Breast epithelium (tissue), 4 donors: ENCODE measurements around the gene GEN1. TPM values are rescaled to one million over a fixed set of nuclear protein-coding genes. Genes with fewer than 3 reads are reported as not detected.
"Not testable (repeated sequence)": the region's sequence is repeated elsewhere in the genome, so short reads cannot be mapped to it uniquely, and the experiment has no call there.

Source experiments
- DNase-seq, 2 donors: peaks; one replicate each; pipeline ENCODE4 v3.0.0-alpha.2; 2019; ENCODE audit warnings: low spot score in 2 of 2
- H3K27ac ChIP-seq, 2 donors: fragments of 200-600 bp; sonication (generic) in 1 of 2; one replicate each; pipeline ENCODE4 v1.5.1; 2016 to 2019; ENCODE audit warnings: mild to moderate bottlenecking in 1 of 2
- H3K27me3 ChIP-seq, 2 donors: fragments of 200-600 bp; sonication (generic) in 1 of 2; one replicate each; pipeline versions ENCODE4 v1.5.1 to v1.6.0; 2017 to 2019; ENCODE audit warnings: control low read depth in 1 of 2, mild to moderate bottlenecking in 1 of 2
- H3K36me3 ChIP-seq: fragments of 200-600 bp; one replicate; pipeline ENCODE4 v1.5.1; 2019
- H3K4me1 ChIP-seq, 2 donors: fragments of 200-600 bp; sonication (generic); one replicate each; pipeline ENCODE4 v1.5.1; 2016 to 2019; ENCODE audit warnings: control low read depth in 1 of 2
- H3K4me3 ChIP-seq, 3 donors: fragments of 200-600 bp; sonication (generic); 1 replicate in 2 of 3; 2 replicates in 1 of 3; pipeline ENCODE4 v1.5.1; 2016 to 2019; ENCODE audit warnings: mild to moderate bottlenecking in 3 of 3, moderate library complexity in 2 of 3
- H3K9me3 ChIP-seq, 2 donors: fragments of 200-600 bp; sonication (generic) in 1 of 2; one replicate each; pipeline ENCODE4 v1.5.1; 2016 to 2019; ENCODE audit warnings: control low read depth in 1 of 2
- POLR2A ChIP-seq: fragments of 450-650 bp; IDR thresholded peaks from one replicate; pipeline ENCODE4 v1.6.1; 2016; ENCODE audit warnings: antibody characterized with exemption, mild to moderate bottlenecking, moderate library complexity
- POLR2AphosphoS5 ChIP-seq, 3 donors: sonication (generic); formaldehyde crosslinking; IDR thresholded peaks; one replicate each; pipeline ENCODE4 v1.6.1; 2017; ENCODE audit warnings: antibody characterized with exemption in 3 of 3
- intact Hi-C: fragments of 100-400 bp; cut with DNase I; formaldehyde crosslinking; loops from one replicate; pipeline ENCODE4 v1.15.1; 2023; ENCODE audit warnings: low total_unique reads
- total RNA-seq, 3 donors: library from RNA; depleted of rRNA; stranded (reverse); fragments of >200 nt; gene quantifications; one replicate each; pipeline ENCODE4 v1.1.0, GENCODE V29; 2016
- TF ChIP-seq, protein P1 (sequence below), 3 donors: fragments of 450-650 bp; IDR thresholded peaks; one replicate each; pipeline ENCODE4 v1.5.1; 2016 to 2017; ENCODE audit warnings: antibody characterized with exemption in 3 of 3, mild to moderate bottlenecking in 3 of 3, moderate library complexity in 3 of 3

GEN1 gene
- total RNA-seq, 3 donors from 2014 or later, result 3.6 to 12.7 (median 6.7) TPM

DNA sequence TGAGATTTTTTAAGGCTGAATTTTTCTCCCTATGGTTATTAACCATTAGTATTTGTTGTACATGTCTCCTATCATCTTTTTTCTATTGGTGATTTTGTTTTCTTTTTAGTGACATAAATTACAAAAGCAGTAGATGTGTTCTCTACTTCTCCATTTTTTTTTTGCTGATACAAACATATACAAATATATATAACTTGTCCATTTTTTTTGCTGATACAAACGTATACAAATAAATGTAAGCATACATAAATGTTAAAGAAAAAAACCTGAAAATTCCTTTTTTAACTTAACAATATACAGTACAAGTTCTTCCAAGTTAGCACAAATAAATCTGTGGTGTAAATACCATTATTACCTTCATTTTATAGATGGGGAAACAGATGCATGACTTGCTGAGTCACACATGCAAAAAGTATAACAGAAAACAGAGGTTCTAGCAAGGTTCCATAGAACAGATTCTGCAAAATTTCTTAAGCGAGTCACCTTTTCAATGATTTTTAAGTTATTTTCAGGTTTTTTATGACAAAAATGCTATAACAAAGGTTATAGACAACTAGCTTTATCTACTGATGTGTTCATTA is 64.4 kb downstream of the GEN1 start:
- no peaks in the 10 kb centered on the region for H3K27me3 ChIP-seq
- H3K4me3 ChIP-seq, result no peak overlapping the region
- no peaks in the 10 kb centered on the region for H3K9me3 ChIP-seq
- no peak overlapping the region for H3K27ac ChIP-seq
- H3K4me1 ChIP-seq, result no peaks in the 10 kb centered on the region
- no peaks in the 10 kb centered on the region for H3K36me3 ChIP-seq
- TF ChIP-seq, protein P1, sequence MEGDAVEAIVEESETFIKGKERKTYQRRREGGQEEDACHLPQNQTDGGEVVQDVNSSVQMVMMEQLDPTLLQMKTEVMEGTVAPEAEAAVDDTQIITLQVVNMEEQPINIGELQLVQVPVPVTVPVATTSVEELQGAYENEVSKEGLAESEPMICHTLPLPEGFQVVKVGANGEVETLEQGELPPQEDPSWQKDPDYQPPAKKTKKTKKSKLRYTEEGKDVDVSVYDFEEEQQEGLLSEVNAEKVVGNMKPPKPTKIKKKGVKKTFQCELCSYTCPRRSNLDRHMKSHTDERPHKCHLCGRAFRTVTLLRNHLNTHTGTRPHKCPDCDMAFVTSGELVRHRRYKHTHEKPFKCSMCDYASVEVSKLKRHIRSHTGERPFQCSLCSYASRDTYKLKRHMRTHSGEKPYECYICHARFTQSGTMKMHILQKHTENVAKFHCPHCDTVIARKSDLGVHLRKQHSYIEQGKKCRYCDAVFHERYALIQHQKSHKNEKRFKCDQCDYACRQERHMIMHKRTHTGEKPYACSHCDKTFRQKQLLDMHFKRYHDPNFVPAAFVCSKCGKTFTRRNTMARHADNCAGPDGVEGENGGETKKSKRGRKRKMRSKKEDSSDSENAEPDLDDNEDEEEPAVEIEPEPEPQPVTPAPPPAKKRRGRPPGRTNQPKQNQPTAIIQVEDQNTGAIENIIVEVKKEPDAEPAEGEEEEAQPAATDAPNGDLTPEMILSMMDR (IDR thresholded peaks at IDR 0.05), result no peak
- TF ChIP-seq POLR2AphosphoS5 (IDR thresholded peaks at IDR 0.05), result no peak
- TF ChIP-seq POLR2A, result no peak
- DNase-seq, result no peak
- intact Hi-C loops, result no loop called here

DNA sequence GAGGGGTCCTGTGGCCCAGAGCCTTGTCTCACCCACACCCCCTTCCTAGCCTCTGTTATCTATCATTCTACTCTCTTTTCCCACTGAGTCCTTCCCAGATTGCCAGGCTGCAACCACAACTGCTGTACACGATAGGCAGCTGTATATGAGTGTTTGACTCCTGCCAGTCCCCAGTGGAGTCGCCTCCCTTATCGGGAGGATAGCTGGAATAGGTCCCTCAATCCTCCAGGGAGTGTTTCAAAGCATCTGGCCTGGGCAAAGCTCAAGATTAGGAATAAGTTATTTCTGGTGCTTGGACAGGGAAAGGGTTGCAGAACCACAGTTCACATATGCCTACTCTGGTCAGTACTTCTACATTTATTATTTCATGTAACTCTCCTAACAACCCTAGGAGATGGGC is 67.1 kb downstream of the GEN1 start:
- no peak for DNase-seq
- TF ChIP-seq, protein P1 (IDR thresholded peaks at IDR 0.05), result no peak
- TF ChIP-seq POLR2AphosphoS5 (IDR thresholded peaks at IDR 0.05) (no peak), POLR2A (no peak)
- H3K27me3 ChIP-seq, result no peaks in the 10 kb centered on the region
- no peak overlapping the region for H3K27ac ChIP-seq
- H3K36me3 ChIP-seq, result no peaks in the 10 kb centered on the region
- H3K4me1 ChIP-seq, result no peaks in the 10 kb centered on the region
- no peak overlapping the region for H3K4me3 ChIP-seq
- H3K9me3 ChIP-seq, result no peaks in the 10 kb centered on the region
- intact Hi-C loops, result no loop called here

DNA sequence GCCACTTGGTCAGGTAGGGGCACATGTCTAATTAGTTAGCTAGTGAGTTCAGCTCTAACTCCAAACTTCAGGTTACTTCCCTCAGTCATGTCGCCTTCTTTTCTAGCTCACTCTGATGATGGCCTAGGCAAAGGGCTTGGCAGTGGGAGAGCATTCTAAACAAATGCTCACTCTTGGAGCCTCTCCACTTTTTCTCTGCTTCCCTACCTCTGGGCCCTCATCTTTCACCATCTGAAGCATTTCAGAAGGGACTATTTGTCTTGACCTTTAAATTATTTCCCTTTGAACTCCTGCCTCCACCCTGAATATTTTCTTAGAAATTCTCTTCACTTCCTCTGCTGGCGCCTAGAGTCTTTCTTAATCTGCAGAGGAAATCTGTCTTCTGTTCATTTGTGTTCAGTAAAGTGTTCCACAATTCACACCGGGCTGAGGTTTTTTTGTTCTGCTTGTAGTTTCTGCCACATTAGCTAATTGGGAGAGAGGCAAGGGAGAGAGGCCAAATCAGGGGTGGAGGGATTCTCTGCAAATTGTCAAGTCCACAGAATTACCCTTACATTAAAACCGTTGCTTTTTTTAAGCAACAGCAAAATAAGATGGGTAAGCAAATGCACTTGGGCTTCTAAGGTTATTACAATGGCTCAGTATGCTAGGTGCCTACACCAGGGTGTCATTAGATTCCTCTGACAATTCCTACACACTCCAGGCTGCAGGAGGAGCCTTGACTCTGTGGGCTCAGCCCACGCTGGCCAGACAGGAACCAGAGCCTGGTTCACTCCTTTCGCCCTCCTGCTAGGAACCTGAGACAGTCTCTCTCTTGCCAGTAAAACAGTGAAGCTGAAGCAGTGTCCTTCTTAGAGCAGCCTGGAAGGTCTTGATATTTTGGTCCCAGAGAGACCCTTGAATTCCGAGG is 67.9 kb downstream of the GEN1 start:
- no peaks in the 10 kb centered on the region for H3K27me3 ChIP-seq
- intact Hi-C loops, result no loop called here
- H3K4me3 ChIP-seq, result no peak overlapping the region
- H3K36me3 ChIP-seq, result no peaks in the 10 kb centered on the region
- no peaks in the 10 kb centered on the region for H3K4me1 ChIP-seq
- TF ChIP-seq, protein P1 (IDR thresholded peaks at IDR 0.05), result no peak
- TF ChIP-seq POLR2AphosphoS5 (IDR thresholded peaks at IDR 0.05) (no peak), POLR2A (no peak)
- no peak for DNase-seq
- no peak overlapping the region for H3K27ac ChIP-seq
- H3K9me3 ChIP-seq, result no peaks in the 10 kb centered on the region

DNA sequence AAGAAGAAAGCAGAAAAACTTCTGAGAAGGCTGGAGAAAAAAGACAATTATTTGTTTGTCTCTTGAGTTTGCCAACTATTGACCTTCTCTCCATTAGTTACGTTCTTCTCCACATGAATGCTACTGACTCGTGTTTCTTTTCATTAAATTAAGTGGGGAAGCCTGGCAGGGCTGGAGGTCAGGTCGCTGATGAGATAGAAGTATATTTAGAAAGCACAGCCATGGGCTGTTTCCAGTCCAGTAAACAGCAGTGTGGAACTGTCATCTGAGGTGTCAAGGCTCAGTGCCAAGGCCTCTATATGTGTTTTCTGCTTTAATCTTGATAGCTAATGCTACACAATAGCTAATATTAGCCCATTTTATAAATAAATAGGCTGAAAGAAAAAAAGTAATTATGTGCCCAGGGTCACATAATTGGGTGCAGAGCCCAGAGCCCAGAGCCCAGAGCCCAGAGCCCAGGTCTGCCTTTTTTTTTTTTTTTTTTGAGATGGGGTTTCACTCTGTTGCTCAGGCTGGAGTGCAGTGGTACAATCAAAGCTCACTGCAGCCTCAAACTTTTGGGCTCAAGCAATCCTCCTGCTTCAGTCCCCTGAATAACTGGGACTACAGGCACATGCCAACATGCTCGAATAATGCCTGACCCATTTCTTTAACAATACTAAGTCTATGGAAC is 68.6 kb downstream of the GEN1 start:
- no peak overlapping the region for H3K27ac ChIP-seq
- intact Hi-C loops, result no loop called here
- no peak for DNase-seq
- H3K36me3 ChIP-seq, result no peaks in the 10 kb centered on the region
- no peak for TF ChIP-seq POLR2AphosphoS5 (IDR thresholded peaks at IDR 0.05)
- H3K4me3 ChIP-seq, result no peak overlapping the region
- no peaks in the 10 kb centered on the region for H3K9me3 ChIP-seq
- H3K4me1 ChIP-seq, result no peaks in the 10 kb centered on the region
- H3K27me3 ChIP-seq, result no peaks in the 10 kb centered on the region

DNA sequence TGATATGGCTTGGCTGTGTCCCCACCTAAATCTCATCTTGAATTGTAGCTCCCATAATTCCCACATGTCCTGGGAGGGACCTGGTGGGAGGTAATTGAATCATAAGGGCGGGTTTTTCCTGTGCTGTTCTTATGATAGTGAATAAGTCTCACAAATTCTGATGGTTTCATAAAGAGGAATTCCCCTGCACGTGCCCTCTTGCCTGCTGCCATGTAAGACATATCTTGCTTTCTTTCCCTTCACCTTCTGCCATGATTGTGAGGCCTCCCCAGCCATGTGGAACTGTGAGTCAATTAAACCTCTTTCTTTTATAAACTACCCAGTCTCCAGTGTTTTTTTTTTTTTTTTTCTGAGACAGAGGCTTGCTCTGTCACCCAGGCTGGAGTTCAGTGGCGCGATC is 69.7 kb downstream of the GEN1 start:
- H3K9me3 ChIP-seq, H3K4me1 ChIP-seq, H3K4me3 ChIP-seq, intact Hi-C loops, DNase-seq, H3K36me3 ChIP-seq, H3K27ac ChIP-seq, H3K27me3 ChIP-seq: not testable (repeated sequence)

DNA sequence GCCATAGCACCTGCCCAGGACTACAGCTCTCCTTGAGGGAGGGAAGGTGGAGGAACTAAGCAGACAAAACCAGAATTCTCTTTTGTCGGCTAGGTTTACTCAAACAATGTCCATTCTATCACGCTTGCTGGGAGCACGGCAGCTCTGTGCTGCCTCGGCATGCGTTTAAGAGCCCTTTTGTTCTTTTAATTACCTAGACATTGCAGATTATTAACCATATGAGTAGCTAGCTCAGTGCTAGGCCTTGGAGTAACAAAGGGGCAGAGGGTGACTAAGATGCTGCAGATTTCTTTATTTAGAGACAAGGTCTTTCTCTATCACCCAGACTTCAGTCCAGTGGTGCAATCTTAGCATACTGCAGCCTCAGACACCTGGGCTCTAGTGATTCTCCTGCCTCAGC is 73.4 kb downstream of the GEN1 start:
- no peaks in the 10 kb centered on the region for H3K36me3 ChIP-seq
- no peak for DNase-seq
- no peaks in the 10 kb centered on the region for H3K9me3 ChIP-seq
- H3K27me3 ChIP-seq, result no peaks in the 10 kb centered on the region
- no peak overlapping the region for H3K4me3 ChIP-seq
- intact Hi-C loops, result no loop called here
- no peak overlapping the region for H3K27ac ChIP-seq
- no peaks in the 10 kb centered on the region for H3K4me1 ChIP-seq
- TF ChIP-seq POLR2A, result no peak
- TF ChIP-seq, protein P1 (IDR thresholded peaks at IDR 0.05), result no peak
- TF ChIP-seq POLR2AphosphoS5 (IDR thresholded peaks at IDR 0.05), result no peak
